Embryonic facial prominence (tissue), 1 donor: ENCODE results near the gene IL15RA.
A peak's percentile ranks its signal among the peaks of the same experiment; 100 is the strongest.
"Not testable (repeated sequence)": the region's sequence is repeated elsewhere in the genome, so short reads cannot be mapped to it uniquely, and the experiment has no call there.

Experiments used
- DNase-seq: peaks from one replicate; pipeline ENCODE4 v3.0.0-alpha.2; 2016; ENCODE audit errors: extremely low spot score

IL15RA gene

DNA sequence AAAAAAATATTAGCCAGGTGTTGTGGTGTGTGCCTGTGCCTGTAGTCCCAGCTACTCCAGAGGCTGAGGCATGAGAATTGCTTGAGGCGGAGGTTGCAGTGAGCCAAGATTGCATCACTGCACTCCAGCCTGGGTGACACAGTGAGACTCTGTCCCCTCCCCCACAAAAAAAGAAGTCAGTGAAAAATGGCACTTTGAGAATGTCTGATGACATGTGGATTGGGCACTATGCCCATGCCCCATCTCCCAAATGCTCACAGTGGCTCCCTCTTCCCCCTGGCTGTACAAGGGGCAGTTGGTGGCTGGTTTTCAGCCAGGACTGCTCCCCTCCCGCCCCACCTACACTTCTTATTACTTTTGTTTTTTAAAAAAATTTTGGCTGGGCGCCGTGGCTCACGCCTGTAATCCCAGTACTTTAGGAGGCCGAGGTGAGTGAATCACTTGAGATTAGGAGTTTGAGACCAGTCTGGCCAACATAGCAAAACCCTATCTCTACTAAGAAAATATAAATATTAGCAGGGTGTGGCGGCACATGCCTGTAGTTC, 26.1 kb downstream of the IL15RA start:
- no peak for DNase-seq

DNA sequence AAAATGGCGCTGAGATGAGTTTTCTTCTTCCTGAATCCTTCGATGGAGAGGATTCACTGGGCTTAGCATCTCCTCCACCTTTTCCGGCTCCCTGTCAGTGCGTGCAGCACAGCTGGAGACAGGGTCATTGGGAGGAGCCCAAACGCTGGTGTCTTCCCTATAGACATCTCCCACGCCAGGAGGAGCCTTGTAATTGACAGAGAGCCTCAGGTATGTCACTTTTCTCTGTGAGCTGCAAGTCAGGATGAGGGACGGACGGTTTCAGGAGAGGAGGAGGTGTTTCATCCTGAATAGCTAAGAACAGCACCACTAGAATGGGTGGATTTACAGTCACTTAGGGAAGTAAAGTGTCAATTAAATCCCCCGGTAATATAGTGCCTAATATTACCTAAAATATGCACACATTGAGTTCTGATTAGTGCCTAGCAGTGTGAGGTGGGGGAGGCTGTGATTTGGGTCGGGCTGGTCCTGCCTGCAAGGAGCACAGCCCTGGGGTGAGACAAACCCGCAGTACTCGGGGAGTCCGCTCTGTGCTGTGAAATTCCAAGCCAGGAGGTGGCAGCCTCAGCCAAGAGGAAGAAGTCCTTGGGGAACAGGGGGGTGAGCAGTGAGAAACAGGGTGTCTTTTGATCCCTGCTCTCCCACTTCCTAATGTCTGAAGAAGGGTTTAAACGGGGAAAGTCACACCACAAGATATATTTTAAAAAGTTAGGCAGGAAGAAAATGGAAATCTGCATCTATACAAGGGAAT, 28.2 kb downstream of the IL15RA start:
- DNase-seq: no peak

DNA sequence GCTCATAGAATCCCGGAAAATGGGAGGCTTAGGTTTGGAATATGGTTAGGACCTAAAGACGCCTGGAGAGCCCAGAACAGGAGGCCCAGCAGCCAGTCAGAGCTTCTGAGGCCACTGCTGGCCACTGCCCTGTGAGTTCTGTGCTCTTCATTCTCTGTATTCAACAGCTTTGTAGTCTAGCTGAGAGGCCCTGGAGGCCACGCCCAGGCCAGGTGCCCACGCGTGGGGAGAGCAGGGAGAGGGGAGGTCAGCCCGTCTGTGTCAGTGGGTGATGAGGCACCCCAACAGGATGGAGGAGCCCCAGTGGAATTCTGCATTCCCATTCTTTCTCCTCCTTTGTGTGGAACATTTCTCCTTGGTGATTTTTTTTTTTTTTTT, 29.1 kb downstream of the IL15RA start:
- no peak for DNase-seq

DNA sequence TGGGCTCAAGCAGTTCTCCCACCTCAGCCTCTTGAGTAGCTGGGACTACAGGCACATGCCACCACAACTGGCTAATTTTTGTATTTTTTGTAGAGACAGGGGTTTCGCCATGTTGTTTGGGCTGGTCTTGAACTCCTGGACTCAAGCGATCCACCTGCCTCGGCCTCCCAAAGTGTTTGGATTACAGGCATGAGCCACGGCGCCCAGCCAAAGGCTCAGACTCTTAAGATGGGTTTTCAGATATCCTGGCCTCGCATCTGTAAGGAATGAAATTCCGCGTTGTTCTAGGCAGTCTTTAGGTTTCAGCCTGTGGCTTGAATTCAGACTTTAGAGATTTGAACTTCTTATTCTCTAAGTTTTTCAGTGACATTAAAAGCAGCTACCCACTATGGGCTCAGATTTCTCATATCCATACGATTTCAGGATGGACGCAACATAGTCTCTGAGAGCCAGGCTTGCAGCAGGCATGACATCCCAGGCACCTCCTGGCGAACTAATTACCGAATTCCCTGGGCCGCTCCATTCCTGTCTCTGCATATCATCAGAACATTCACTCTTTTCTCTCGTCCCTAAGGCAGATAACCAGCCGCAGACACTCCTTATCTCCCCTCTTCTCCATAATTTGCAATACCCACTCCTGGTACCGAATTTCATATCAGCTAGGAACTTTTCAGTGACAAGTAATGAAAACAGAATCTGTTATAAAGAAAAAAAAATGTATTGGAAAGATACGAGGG, 29.7 kb downstream of the IL15RA start:
- no peak for DNase-seq

DNA sequence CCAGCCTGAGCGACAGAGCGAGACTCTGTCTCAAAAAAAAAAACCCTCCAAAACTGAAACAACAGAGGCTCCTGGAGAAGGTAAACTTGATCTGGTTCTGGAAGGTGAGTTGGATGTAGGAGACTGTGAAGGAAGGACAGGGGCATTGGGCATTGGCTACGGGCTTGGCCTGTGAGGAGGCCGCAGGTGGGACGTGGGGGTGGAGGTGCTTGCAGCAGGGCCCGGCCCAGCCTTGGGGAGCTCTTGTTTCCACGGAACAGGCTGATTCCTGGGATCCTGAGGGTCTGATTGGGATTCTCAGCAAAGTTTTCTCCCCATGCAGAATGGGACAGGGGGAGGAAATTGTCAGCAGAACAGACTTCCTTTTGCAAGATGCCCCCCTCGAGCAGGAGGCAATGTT, 30.6 kb downstream of the IL15RA start:
- DNase-seq: no peak

DNA sequence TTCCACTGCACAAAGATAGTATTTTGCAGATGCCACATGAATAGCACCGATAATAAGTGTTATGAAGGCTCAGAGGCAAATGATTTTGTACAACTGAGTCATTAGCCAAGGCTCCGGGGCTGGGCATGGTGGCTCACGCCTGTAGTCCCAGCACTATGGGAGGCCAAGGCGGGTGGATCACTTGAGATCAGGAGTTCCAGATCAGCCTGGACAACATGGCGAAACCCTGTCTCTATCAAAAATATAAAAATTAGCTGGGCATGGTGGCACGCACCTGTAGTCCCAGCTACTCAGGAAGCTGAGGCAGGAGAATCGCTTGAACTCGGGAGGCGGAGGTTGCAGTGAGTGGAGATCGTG, 30.9 kb downstream of the IL15RA start:
- not testable (repeated sequence) for DNase-seq

DNA sequence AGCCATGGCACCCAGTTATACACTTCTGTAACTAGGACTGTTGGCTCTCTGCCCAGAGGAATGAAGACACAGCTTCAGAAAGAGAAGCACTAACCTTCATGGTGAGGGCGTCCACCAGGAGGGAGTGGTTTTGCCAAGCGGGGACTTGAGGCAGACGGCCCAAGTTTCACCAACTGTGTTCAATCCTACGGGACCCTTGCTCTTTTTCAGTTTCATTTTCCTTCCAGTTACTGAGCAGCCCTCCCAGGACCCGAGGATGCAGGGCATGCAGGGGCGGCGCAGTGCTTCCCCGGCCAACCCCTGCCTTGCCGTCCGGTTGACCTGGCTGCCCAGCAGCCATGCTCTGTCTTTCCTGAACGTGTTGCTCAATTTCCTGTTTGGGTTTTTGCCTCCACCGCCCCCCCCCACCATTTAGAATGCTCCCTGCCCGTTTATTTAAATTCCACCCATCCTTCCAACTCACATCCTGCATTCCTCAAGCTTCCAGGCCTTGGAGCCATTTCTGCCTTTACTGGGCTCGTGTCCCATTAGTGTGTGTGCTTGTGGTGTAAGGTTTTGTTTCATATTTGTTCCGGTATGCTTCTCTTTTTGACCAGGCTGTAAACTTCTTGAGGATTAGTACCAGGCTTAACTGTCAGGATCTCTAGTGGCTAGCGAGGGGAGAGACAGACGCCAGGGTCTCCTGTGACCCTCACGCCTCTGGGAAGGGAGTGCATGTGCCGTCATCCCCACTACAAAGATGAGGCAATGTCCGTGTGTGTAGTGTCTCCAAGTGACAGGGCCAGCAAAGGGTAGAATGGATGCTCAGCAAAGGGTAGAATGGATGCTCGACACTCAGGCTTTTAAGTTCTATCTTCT, 31.6 kb downstream of the IL15RA start:
- DNase-seq: peak; percentile 43

DNA sequence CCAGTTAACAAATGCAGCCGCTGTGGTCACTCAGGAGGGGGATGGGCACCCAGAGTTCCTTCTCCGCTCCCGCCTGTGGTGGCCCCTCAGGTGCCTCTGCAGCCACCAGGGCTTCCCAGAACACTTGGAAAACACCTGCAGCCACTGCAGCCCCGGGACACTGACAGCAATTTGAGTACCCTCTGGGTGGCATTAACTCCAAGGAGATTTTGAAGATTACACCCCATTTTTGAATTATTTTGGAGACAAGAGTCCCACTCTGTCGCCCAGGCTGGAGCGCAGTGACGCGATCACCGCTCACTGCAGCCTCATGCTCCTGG, 32.2 kb downstream of the IL15RA start:
- no peak for DNase-seq

DNA sequence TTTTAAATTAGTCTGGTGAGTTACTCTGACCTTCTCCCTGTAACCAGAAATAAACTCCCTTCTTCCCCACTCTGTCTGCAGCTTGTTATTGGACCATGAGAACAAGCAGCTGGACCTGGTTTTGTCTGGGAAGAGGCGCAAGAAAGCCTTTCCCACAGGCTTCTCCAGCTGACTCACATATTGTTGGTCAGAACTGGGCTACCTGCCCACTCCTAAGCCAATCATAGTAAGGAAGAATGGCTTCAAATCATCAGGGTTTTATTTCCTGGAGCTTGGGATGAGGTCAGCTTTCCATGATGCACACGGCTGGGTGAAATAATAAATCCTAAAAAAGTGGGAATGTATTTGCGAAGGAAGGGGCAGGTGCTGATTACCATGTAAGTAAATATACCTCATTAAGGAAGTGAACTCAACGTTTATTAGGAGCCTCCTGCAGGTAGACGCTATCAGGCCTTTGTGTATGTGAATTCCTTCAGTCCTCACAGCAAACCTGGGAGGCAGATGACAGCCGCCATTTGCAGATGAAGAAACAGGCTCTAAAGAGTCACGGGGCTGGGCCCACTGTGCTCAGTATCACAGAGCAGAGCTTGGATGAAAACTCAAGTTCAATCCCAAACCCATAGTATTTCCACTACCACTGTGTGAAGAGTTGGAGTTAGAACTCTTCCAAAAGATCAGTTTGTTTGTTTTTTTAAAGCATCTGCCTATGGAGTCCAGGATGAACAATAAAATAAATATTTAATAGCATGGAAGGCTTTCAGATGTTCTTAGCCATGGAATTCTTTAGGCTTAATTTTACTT, 32.8 kb downstream of the IL15RA start:
- DNase-seq: peak; percentile 72

DNA sequence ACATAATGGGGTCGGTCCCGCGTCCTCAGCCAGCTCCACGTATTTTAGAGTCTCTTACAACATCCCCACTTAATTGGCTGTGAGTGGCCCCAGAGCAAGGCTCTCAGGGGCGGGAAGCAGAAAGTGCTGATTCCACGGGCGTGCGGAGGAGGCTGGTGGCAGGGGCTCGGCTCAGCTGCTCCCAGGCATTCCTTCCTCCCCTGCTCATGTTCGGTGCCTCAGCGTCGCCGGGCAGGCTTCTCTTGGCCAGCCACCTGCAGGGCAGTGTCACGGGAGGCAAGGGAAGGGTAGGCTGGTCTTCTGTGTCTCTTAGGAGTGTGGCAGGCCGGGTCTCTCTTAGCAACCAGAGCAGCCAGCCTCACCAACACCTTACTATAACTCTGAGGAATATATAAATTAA, 33.8 kb downstream of the IL15RA start:
- no peak for DNase-seq

DNA sequence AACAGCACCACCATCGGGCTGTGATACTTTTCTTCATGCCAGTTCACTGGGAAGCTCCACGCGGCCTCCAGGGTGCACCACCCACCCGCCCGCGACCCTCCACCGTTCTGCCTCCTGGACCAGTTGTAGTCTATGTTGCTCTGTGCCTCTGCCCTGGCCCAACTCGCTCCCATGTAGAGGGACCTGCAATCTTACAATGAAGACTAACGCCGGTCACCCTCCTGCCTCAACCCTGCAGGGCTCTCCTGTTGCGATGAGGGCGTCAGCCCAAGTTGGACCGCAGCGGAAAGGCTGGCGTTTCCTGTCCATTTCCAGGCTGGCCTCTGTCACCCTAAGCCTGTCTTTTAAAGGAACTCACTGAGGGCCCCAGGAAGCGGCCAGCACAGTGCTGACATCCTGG, 34.9 kb downstream of the IL15RA start:
- DNase-seq: no peak

DNA sequence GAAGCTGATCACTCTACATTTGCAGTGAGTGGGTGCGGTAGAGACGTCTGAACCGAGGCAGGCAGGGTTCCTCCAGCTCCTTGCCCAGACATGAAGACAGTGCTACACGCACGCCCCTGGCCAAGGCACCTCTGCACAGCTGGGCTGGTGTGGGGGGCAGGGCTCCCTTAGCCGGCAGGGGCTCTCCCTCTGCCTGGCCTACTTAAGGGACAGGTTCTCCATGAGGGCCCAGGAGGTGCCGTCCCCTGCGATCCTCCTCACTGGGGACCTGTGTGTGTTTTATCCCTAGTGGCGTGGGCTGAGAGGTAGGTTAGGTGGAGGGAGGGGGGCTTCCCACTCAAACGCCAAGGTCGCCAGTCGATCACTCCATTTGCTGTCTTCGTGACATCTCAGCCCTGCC, 35.3 kb downstream of the IL15RA start:
- no peak for DNase-seq

DNA sequence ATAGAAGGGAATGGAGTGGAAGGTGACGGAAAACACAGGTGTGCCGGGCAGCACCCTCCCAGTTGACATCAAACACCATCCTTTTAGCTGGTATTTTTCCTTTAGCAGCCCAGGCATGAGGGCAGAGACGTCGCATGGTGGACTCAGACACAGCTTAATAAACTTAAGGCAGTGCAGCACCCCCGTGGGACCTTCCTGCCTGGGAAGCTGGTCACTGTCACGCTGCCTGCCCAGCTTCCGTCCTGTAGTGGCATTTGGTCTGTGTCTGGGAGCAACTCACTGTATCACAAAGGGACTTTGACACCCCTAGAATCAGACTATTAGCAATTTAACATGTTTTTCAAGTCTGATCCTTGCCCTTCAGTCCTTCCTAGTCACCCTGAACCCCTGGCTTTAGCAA, 35.8 kb downstream of the IL15RA start:
- DNase-seq: no peak

DNA sequence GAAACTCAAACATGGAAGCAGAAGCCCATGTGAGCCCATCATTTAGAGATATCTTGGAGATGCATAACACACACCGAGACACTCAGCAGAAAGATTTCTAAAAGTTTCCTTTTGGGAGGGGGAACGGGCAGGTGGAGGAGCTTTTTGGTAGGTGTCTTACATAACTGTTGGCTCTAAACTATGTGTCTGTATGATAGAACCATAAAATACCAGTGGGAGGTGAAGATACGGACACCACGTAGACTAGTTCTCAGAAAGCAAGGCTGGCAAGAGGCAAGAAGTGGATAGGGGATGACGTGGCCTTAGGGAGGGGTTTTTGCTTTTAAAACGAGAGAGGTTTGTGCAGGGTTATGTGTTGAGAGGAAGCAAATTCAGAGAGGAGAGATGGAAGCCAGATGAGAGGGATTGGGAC, 36.5 kb downstream of the IL15RA start:
- DNase-seq: no peak

DNA sequence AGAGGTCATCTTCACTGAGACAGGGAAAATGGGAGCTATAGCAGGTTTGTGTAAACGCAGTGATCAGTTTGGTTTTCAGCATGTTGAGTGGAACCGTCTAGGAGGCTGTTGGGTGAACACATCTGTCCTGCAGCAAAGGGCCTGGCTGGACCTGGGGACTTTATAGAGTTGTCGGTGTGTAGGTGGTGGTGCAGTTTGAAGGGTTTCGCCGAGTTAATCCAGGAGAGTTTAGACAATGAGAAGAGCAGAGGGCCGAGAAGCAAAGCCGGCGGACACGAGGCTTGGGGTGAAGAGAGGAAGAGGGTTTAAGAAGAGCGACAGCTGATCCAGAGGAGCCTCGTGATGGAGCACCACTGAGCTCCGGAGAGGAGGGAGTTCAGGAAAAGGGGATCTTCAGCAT, 39.1 kb downstream of the IL15RA start:
- DNase-seq: no peak

DNA sequence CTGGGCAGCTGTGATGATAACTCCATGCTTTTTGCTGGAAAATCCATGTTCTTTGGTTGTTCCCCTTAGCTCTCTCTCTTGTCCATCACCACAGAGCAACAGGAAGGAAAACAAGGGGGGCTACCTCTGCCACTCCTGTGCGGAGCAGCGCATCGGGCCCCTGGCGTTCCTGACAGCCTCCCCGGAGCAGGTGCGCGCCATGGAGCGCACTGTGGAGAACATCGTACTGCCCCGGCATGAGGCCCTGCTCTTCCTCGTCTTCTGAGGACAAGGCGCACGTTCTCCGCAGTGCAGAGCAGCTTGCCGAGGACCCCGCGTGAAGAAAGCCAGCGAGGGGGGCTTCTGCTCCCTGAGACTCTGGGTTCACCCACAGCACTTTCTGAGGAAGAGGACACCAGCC, 40.3 kb downstream of the IL15RA start:
- no peak for DNase-seq

DNA sequence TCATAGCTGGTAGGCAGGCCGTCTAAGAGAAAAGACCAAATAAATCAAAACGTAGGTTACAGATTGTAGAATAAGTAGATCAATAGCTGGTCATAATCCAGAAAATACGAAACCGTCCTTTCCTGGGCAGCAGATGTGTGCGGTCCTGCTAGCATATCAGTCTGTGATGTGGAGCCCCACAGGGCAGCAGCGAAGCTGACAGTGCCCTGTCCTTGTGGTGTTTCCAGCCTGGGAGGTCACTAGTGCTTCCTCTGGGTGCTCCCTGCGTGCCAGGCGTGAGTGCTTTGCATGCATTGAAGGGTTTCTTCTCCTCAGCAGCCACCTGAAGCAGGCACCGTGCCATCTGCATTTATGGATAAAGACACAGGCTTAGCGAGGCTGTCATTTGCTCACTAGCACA, 41.7 kb downstream of the IL15RA start:
- no peak for DNase-seq

DNA sequence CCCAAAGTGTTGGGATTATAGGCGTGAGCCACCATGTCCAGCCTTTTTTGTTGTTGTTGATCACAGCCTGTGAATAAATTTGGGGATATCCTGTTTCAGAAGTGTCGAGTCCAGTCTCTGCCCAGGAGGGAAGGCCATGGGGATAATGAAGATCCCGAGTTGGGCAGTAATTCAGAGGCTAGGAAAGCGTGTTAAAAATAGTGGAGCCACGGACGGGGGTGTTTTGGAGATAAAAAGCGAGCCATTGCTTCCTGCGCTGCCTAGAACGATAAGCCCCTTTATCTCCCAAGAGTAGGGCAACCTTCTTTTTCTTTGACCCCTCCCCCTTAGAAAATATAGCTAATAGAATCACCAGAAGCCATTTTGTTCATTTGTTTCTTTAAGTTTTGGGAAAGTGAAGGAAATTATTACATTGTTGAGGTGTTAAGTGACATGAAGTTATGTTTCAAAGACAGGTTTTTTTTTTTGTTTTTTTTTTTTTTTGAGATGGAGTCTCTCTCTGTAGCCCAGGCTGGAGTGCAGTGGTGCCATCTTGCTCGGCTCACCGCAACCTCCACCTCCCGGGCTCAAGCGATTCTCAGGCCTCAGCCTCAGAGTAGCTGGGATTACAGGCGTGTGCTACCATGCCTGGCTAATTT, 43.3 kb downstream of the IL15RA start:
- DNase-seq: no peak

DNA sequence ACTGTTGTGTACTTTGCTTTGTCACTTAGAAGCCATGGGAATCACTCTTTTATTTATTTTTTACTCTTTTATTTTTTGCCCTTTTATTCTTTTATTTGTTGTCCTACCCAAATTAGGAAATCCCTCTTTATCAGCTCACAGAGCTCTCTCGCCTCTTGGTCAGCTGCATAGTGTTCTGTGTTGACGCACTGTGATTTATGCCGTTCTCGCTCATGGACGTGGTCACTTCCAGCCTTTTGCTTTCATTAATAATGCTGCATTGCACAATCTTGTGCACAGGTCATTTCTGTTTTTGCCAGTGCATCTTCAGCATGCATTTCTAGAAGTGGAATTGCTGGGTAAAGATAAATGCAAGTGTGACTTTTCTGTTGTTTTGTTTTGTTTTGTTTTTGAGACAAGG, 45.0 kb downstream of the IL15RA start:
- no peak for DNase-seq

DNA sequence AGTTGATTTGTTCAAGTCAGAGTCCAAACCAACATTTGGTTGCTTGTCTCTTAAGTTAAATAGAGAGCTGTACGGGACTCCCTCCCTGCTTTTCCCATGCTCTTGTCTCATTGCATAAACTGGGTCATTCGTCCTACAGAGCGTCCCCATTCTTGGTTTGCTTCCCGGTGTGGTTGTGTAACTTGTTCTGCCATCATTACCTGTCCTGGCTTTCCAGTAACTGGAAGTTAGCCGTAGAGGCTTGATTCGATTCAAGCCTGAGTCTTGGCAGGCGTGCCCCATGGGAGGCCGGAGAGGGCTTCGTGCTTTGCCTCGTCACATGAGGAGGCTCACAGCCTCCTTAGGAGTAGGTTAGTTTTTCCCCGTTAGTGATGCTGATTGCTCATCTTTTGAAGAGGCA, 47.1 kb downstream of the IL15RA start:
- DNase-seq: no peak

DNA sequence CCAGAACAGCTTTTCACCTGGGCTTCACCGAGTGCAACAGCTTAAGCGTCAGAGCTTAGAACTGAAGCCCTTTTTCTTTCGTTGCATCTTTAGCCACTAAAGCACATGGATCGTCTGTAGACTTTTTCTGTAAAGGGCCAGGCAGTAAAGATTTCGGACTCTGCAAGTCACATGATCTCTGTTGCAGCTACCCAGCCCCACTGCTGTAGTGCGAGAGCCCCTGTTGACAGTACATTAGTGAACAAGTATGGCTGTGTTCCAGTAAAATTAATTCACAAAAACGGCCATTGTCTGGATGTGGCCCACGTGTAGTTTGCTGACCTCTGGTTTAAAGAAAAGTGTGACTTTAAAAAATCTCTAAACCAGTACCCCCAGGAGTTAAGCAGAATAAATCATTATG, 47.9 kb downstream of the IL15RA start:
- DNase-seq: no peak
